GM12865 (cell line): ENCODE data around the gene SV2C.

Source experiments
- DNase-seq: peaks from one replicate; pipeline ENCODE4 v3.0.0; 2010; ENCODE audit warnings: low read depth
- H3K4me3 ChIP-seq: 2 replicates; pipeline ENCODE4 v1.5.1; 2011; ENCODE audit warnings: mild to moderate bottlenecking, low read depth, low read length, control low read depth
- CTCF ChIP-seq: IDR thresholded peaks from 2 replicates; pipeline ENCODE4 v1.5.1; 2011; ENCODE audit warnings: low read length, control low read depth, low read depth, inconsistent platforms; ENCODE audit not compliant: insufficient read depth; ENCODE audit errors: missing control alignments

Gene SV2C

GRCh38 chr5:76384189-76384588 lies 301.0 kb downstream of the SV2C start:
- H3K4me3 ChIP-seq = no peak overlapping the region
- DNase-seq = no peak
- no peak for TF ChIP-seq CTCF

GRCh38 chr5:76384705-76385104 lies 301.5 kb downstream of the SV2C start:
- no peak for DNase-seq
- TF ChIP-seq CTCF = no peak
- no peak overlapping the region for H3K4me3 ChIP-seq

- DNase-seq = no peak
- no peak for TF ChIP-seq CTCF
- no peak overlapping the region for H3K4me3 ChIP-seq
These were observed 302.4 kb downstream of the SV2C start for GRCh38 chr5:76385540-76385939.

GRCh38 chr5:76386360-76386759 lies 303.2 kb downstream of the SV2C start:
- no peak for TF ChIP-seq CTCF
- H3K4me3 ChIP-seq = no peak overlapping the region
- no peak for DNase-seq

GRCh38 chr5:76388236-76388635 lies 305.1 kb downstream of the SV2C start:
- no peak for TF ChIP-seq CTCF
- H3K4me3 ChIP-seq = no peak overlapping the region
- no peak for DNase-seq

GRCh38 chr5:76388791-76389512 lies 305.8 kb downstream of the SV2C start:
- TF ChIP-seq CTCF = no peak
- no peak for DNase-seq
- no peak overlapping the region for H3K4me3 ChIP-seq
